ENCODE data around the gene SLFN12L. TPM values are rescaled to one million over a fixed set of nuclear protein-coding genes. Genes with fewer than 3 reads are reported as not detected.

The SLFN12L gene
- total and polyA plus RNA-seq, 2 donors (not counting 1 experiment from before 2014, with no cell fraction given) = 0.43 to 3.8 TPM

DNA sequence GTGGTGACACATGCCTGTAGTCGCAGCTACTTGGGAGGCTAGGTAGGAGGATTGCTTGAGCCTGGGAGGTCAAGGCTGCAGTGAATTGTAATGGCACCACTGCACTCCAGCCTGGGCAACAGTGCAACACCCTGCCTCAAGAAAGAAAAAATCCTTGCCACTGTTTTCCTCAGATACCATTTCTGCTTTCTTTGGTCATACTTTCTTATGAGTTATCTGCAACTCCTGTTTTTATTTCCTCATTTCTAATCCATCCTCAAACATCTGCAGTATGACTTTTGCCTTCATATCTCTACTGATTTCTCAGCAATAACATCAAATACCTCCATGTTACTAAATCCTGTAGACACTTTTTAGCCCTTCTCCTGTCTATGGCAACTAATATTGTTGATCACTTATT is 46.6 kb upstream of the SLFN12L start:
- Mint-ChIP-seq H3K4me3 (no peak overlapping the region), H3K9me3 (ENCODE audit: insufficient read depth) (peaks cover 3% of the 10 kb centered on the region), H3K4me1 (peaks cover 29% of the 10 kb centered on the region), H3K27me3 (peaks cover 7% of the 10 kb centered on the region), H3K27ac (no peak overlapping the region)
- intact Hi-C loops (cut with micrococcal nuclease) = no loop called here
- no peak for TF ChIP-seq EZH2 (IDR thresholded peaks at IDR 0.05; ENCODE audit: borderline replicate concordance, insufficient read depth, low read depth, low read length, poor library complexity, severe bottlenecking)
- TF ChIP-seq, protein P1, sequence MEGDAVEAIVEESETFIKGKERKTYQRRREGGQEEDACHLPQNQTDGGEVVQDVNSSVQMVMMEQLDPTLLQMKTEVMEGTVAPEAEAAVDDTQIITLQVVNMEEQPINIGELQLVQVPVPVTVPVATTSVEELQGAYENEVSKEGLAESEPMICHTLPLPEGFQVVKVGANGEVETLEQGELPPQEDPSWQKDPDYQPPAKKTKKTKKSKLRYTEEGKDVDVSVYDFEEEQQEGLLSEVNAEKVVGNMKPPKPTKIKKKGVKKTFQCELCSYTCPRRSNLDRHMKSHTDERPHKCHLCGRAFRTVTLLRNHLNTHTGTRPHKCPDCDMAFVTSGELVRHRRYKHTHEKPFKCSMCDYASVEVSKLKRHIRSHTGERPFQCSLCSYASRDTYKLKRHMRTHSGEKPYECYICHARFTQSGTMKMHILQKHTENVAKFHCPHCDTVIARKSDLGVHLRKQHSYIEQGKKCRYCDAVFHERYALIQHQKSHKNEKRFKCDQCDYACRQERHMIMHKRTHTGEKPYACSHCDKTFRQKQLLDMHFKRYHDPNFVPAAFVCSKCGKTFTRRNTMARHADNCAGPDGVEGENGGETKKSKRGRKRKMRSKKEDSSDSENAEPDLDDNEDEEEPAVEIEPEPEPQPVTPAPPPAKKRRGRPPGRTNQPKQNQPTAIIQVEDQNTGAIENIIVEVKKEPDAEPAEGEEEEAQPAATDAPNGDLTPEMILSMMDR (IDR thresholded peaks at IDR 0.05) = no peak
- no CpG with 5 or more reads among the region's 1 CpG for WGBS (ENCODE audit: insufficient coverage)
- Histone ChIP-seq H3K36me3 (replicated peaks in 1 of 2; ENCODE audit: control extremely low read depth in 1 of 2, control insufficient read depth in 1 of 2, extremely low read depth in 1 of 2, insufficient read depth in 2 of 2, low read length in 1 of 2) (no peaks in the 10 kb centered on the region), H3K4me3 (ENCODE audit: control extremely low read depth in 1 of 5, extremely low read depth in 1 of 5, insufficient read depth in 1 of 5, low read depth in 2 of 5, low read length in 4 of 5) (no peak overlapping the region), H3K4me2 (replicated peaks; ENCODE audit: low read depth, low read length, poor library complexity, severe bottlenecking) (no peak overlapping the region), H3K79me2 (ENCODE audit: control insufficient read depth, insufficient read depth, low read length) (peaks cover 24% of the 10 kb centered on the region), H3K9me3 (ENCODE audit: control extremely low read depth in 1 of 3, control insufficient read depth in 2 of 3, insufficient read depth in 1 of 3, low read length in 2 of 3) (no peaks in the 10 kb centered on the region), H3K27ac (ENCODE audit: low read length in 2 of 2) (no peak overlapping the region), H3K4me1 (ENCODE audit: control insufficient read depth in 2 of 2, insufficient read depth in 2 of 2, low read length in 2 of 2) (peaks cover 16 to 22% of the 10 kb centered on the region in 2 donors), H2AFZ (ENCODE audit: insufficient read depth, low read depth, low read length, poor library complexity, severe bottlenecking) (no peak overlapping the region), H4K20me1 (ENCODE audit: control insufficient read depth, insufficient read depth, low read length, poor library complexity, severe bottlenecking) (no peaks in the 10 kb centered on the region), H3K9ac (ENCODE audit: low read length) (no peak overlapping the region), H3K27me3 (replicated peaks in 1 of 4; ENCODE audit: control extremely low read depth in 1 of 4, control insufficient read depth in 3 of 4, insufficient read depth in 4 of 4, low read length in 3 of 4) (no peaks in the 10 kb centered on the region)
- ChIA-PET CTCF (no interaction called here), POLR2A (no interaction called here)
- DNase-seq (no peak), ATAC-seq (ENCODE audit: low read depth) (no peak)

DNA sequence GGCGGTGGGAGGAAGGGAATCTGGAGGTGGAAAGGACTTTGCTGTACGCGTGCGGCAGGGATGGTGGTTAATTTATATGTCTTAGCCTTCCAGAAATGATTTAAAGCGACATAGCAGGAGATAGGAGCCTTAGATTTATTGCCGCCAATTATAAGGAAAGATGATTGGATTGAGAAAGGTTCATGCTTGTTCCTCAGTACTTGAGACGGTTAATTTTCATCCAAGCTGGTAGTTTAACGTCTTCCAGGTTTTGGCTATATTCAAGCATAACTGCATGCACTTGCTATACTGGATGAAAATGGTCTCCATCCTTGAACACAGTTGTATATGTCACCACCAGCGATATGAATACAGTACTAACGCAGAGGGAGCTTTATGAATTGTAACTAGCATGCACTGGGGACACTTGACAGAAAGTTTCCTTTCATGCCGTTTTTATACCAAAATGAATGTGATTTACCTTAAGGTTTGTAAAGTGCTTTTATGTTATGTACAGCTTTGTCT is 41.5 kb upstream of the SLFN12L start:
- ChIA-PET CTCF (interaction anchor here (0.8 to 4.3 kb wide), 12 partner anchors 8 to 459 kb away, joined by 3 to 25 read pairs (median 5); partner anchors contain the start of genes AP2B1, NLE1 and RAD51D), POLR2A (interaction anchor here (0.6 to 3.1 kb wide), 9 partner anchors 8 to 437 kb away, joined by 3 to 29 read pairs (median 4); partner anchors contain the start of genes AP2B1, NLE1, SLFN13 and TAF15)
- Mint-ChIP-seq H3K27ac (peak overlapping the region; percentile 98), H3K4me3 (peak overlapping the region; percentile 97), H3K27me3 (peaks cover 3% of the 10 kb centered on the region), H3K9me3 (ENCODE audit: insufficient read depth) (no peaks in the 10 kb centered on the region), H3K4me1 (peaks cover 25% of the 10 kb centered on the region)
- no peaks in the 10 kb centered on the region for H3K9me3 ChIP-seq (ENCODE audit: control extremely low read depth in 1 of 3, control insufficient read depth in 2 of 3, insufficient read depth in 1 of 3, low read length in 2 of 3)
- peak overlapping the region; percentile 86 to 89 for H3K27ac ChIP-seq (ENCODE audit: low read length in 2 of 2)
- TF ChIP-seq, protein P1 (IDR thresholded peaks at IDR 0.05) = no peak
- no peak for TF ChIP-seq EZH2 (IDR thresholded peaks at IDR 0.05; ENCODE audit: borderline replicate concordance, insufficient read depth, low read depth, low read length, poor library complexity, severe bottlenecking)
- no peaks in the 10 kb centered on the region for H3K27me3 ChIP-seq (replicated peaks in 1 of 4; ENCODE audit: control extremely low read depth in 1 of 4, control insufficient read depth in 3 of 4, insufficient read depth in 4 of 4, low read length in 3 of 4)
- H3K4me2 ChIP-seq (replicated peaks; ENCODE audit: low read depth, low read length, poor library complexity, severe bottlenecking) = peak overlapping the region; percentile 91
- WGBS (ENCODE audit: insufficient coverage) = 0% methylated on average over 8 of the region's 11 CpGs
- H3K4me1 ChIP-seq (ENCODE audit: control insufficient read depth in 2 of 2, insufficient read depth in 2 of 2, low read length in 2 of 2) = peaks cover 16 to 20% of the 10 kb centered on the region in 2 donors
- H3K9ac ChIP-seq (ENCODE audit: low read length) = peak overlapping the region; percentile 88
- no peaks in the 10 kb centered on the region for H4K20me1 ChIP-seq (ENCODE audit: control insufficient read depth, insufficient read depth, low read length, poor library complexity, severe bottlenecking)
- peak overlapping the region; percentile 99 for H2AFZ ChIP-seq (ENCODE audit: insufficient read depth, low read depth, low read length, poor library complexity, severe bottlenecking)
- H3K4me3 ChIP-seq (ENCODE audit: control extremely low read depth in 1 of 5, extremely low read depth in 1 of 5, insufficient read depth in 1 of 5, low read depth in 2 of 5, low read length in 4 of 5) = peak overlapping the region; percentile 80 to 99 (median 95)
- ATAC-seq (ENCODE audit: low read depth) (no peak), DNase-seq (no peak)
- H3K36me3 ChIP-seq (replicated peaks in 1 of 2; ENCODE audit: control extremely low read depth in 1 of 2, control insufficient read depth in 1 of 2, extremely low read depth in 1 of 2, insufficient read depth in 2 of 2, low read length in 1 of 2) = peaks cover 3 to 17% of the 10 kb centered on the region in 2 experiments
- H3K79me2 ChIP-seq (ENCODE audit: control insufficient read depth, insufficient read depth, low read length) = no peaks in the 10 kb centered on the region
- intact Hi-C loops (cut with micrococcal nuclease) = loop anchor here (1.0 to 5.0 kb wide), 4 partner anchors 8 to 1368 kb away; partner anchors contain the start of genes AATF and AP2B1

All from B cell (primary cell).